CD14-positive monocyte (primary cell): ENCODE results near the gene USP6. TPM values are rescaled to one million over a fixed set of nuclear protein-coding genes. Genes with fewer than 3 reads are reported as not detected.
"Not testable (repeated sequence)": the region's sequence is repeated elsewhere in the genome, so short reads cannot be mapped to it uniquely, and the experiment has no call there.

Experiments
- DNase-seq, 3 donors: peaks; one replicate each; pipeline ENCODE4 v3.0.0-alpha.2; 2011 to 2022
- H2AFZ ChIP-seq: 2 replicates; pipeline ENCODE4 v1.6.0; 2012; ENCODE audit warnings: mild to moderate bottlenecking, low read depth, low read length, inconsistent platforms; ENCODE audit not compliant: insufficient read depth, poor library complexity, severe bottlenecking
- H3K27ac ChIP-seq, 2 donors: 1 replicate in 1 of 2; 2 replicates in 1 of 2; pipeline ENCODE4 v1.5.1; 2012 to 2013; ENCODE audit warnings: low read length in 2 of 2, control low read depth in 1 of 2, inconsistent platforms in 1 of 2, low read depth in 1 of 2, mild to moderate bottlenecking in 1 of 2
- H3K27me3 ChIP-seq, 2 donors: one replicate each; pipeline versions ENCODE4 v1.6.0 to v1.6.1; 2011 to 2013; ENCODE audit warnings: low read length in 2 of 2; ENCODE audit not compliant: control insufficient read depth in 2 of 2, insufficient read depth in 2 of 2
- H3K36me3 ChIP-seq, 2 donors: replicated peaks in 1 of 2; 1 replicate in 1 of 2; 2 replicates in 1 of 2; pipeline versions ENCODE4 v1.5.1 to v1.6.1; 2012 to 2013; ENCODE audit warnings: low read length in 2 of 2, control low read depth in 1 of 2, inconsistent platforms in 1 of 2, mild to moderate bottlenecking in 1 of 2; ENCODE audit not compliant: insufficient read depth in 2 of 2, control insufficient read depth in 1 of 2
- H3K4me1 ChIP-seq, 2 donors: 1 replicate in 1 of 2; 2 replicates in 1 of 2; pipeline versions ENCODE4 v1.5.1 to v1.6.1; 2012 to 2013; ENCODE audit warnings: low read length in 2 of 2, control low read depth in 1 of 2, inconsistent platforms in 1 of 2, mild to moderate bottlenecking in 1 of 2, moderate library complexity in 1 of 2; ENCODE audit not compliant: insufficient read depth in 2 of 2, control insufficient read depth in 1 of 2
- H3K4me2 ChIP-seq: replicated peaks from 2 replicates; pipeline ENCODE3; 2012; ENCODE audit warnings: low read length, moderate library complexity, mild to moderate bottlenecking; ENCODE audit not compliant: poor library complexity, severe bottlenecking; ENCODE audit errors: extremely low read depth
- H3K4me3 ChIP-seq, 3 experiments: fragments of 200-600 bp in 1 of 3; sonication (generic) in 1 of 3; replicated peaks in 1 of 3; 1 replicate in 2 of 3; 2 replicates in 1 of 3; pipeline ENCODE4 v1.5.1; 2011 to 2013; ENCODE audit warnings: low read length in 3 of 3, mild to moderate bottlenecking in 3 of 3, control low read depth in 2 of 3, low read depth in 2 of 3, inconsistent platforms in 1 of 3, moderate library complexity in 1 of 3
- H3K79me2 ChIP-seq: 2 replicates; pipeline ENCODE4 v1.6.0; 2012; ENCODE audit warnings: mild to moderate bottlenecking, control low read depth, inconsistent platforms, low read length, moderate library complexity; ENCODE audit not compliant: insufficient read depth
- H3K9ac ChIP-seq: 2 replicates; pipeline ENCODE4 v1.6.0; 2017; ENCODE audit warnings: low read length, mild to moderate bottlenecking; ENCODE audit not compliant: insufficient read depth, poor library complexity, severe bottlenecking
- H3K9me3 ChIP-seq, 2 donors: replicated peaks in 1 of 2; 1 replicate in 1 of 2; 2 replicates in 1 of 2; pipeline versions ENCODE4 v1.5.1 to v1.6.1; 2012 to 2013; ENCODE audit warnings: low read length in 2 of 2, control low read depth in 1 of 2; ENCODE audit not compliant: control insufficient read depth in 1 of 2, insufficient read depth in 1 of 2
- H4K20me1 ChIP-seq: 2 replicates; pipeline ENCODE4 v1.6.0; 2012; ENCODE audit warnings: mild to moderate bottlenecking, low read length, control low read depth, moderate library complexity; ENCODE audit not compliant: insufficient read depth
- H3K27ac Mint-ChIP-seq, 7 donors: one replicate each; pipeline ENCODE4 v1.8.0; 2020; ENCODE audit warnings: mild to moderate bottlenecking in 7 of 7, mixed read lengths in 7 of 7, moderate library complexity in 6 of 7, inconsistent platforms in 2 of 7
- H3K27me3 Mint-ChIP-seq, 3 donors: one replicate each; pipeline ENCODE4 v1.8.0; 2021 to 2022; ENCODE audit warnings: low read depth in 3 of 3, mild to moderate bottlenecking in 3 of 3, mixed read lengths in 3 of 3, moderate library complexity in 3 of 3, inconsistent platforms in 1 of 3
- H3K36me3 Mint-ChIP-seq, 2 donors: one replicate each; pipeline ENCODE4 v1.8.0; 2020; ENCODE audit warnings: mixed read lengths in 2 of 2, inconsistent platforms in 1 of 2, mild to moderate bottlenecking in 1 of 2
- H3K4me1 Mint-ChIP-seq: one replicate; pipeline ENCODE4 v1.8.0; 2020; ENCODE audit warnings: mild to moderate bottlenecking, mixed read lengths
- H3K4me3 Mint-ChIP-seq, 2 donors: one replicate each; pipeline ENCODE4 v1.8.0; 2020; ENCODE audit warnings: mild to moderate bottlenecking in 2 of 2, mixed read lengths in 2 of 2, moderate library complexity in 1 of 2
- H3K9me3 Mint-ChIP-seq, 7 donors: one replicate each; pipeline ENCODE4 v1.8.0; 2020 to 2022; ENCODE audit warnings: mixed read lengths in 7 of 7, mild to moderate bottlenecking in 6 of 7, moderate library complexity in 6 of 7, inconsistent platforms in 2 of 7
- CTCF ChIP-seq: fragments of 200-600 bp; IDR thresholded peaks from one replicate; pipeline ENCODE4 v1.8.0; 2022; ENCODE audit warnings: antibody characterized with exemption, mild to moderate bottlenecking
- WGBS: methylation state at CpG from one replicate; pipeline ENCODE4 v1.1.5; 2013; ENCODE audit warnings: missing lambda C conversion rate; ENCODE audit not compliant: insufficient coverage; 5-methylcytosine and 5-hydroxymethylcytosine counted together
- intact Hi-C, 2 donors: fragments of 100-400 bp; cut with micrococcal nuclease; formaldehyde crosslinking; loops; one replicate each; pipeline versions ENCODE4 v1.15.0 to v1.15.1; 2023
- polyA plus RNA-seq, 3 donors: library from polyadenylated mRNA; depleted of rRNA in 1 of 3; unstranded in 2 of 3; stranded (reverse) in 1 of 3; fragments of 300-500 nt in 2 of 3; fragments of >200 nt in 1 of 3; fragmentation: Illumina TruSeq in 2 of 3; gene quantifications; 1 replicate in 2 of 3; 2 replicates in 1 of 3; pipeline ENCODE4 v1.2.3, GENCODE V29; 2012 to 2021

USP6 gene
- polyA plus RNA-seq, 3 donors: 0.02 to 0.08 (median 0.02) TPM

DNA sequence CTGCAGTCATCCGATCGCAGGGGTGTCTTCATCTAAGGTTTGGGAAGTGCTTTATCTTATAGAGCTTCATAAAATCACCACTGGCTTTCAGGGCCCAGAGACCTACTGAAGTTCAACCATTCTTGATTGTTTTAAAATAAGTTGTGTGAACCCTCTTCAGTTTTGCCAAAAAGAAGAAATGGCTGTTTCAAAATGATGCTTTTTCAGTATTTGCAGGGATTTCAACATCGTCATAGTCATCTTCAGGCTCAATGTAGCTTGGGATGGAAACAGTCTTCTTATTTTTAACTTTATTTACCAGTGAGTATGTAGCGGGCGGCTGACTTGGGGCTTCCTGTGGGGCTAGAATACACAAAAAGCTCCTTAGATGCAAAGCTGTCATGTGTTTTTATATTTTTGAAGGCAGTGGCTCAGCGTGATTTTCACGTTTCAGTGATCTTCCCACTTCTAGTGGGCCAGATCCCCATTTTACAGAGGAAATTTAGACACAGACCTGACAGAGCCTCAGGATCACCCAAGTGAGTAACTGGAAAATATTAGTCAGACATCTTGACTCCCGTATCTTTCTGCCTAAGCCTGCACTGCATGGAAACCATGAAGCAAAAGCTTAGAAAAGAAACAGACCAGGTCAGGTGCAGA is 94.9 kb downstream of the USP6 start:
- Histone ChIP-seq H2AFZ (no peak overlapping the region), H3K36me3 (peaks cover 56 to 64% of the 10 kb centered on the region in 2 donors), H3K4me2 (peak overlapping the region; percentile 49)

GRCh38 chr17:5211458-5211857 is 95.6 kb downstream of the USP6 start:
- Histone ChIP-seq H3K9ac (no peak overlapping the region), H2AFZ (no peak overlapping the region), H3K27me3 (no peaks in the 10 kb centered on the region), H3K36me3 (peaks cover 60 to 71% of the 10 kb centered on the region in 2 donors), H3K4me3 (peak overlapping the region in 1 of 3 experiments; percentile 38), H3K9me3 (no peaks in the 10 kb centered on the region), H3K4me2 (peak overlapping the region; percentile 49), H3K27ac (peak overlapping the region; percentile 34 to 70), H4K20me1 (peaks cover 63% of the 10 kb centered on the region), H3K79me2 (peaks cover 4% of the 10 kb centered on the region), H3K4me1 (peaks cover 36 to 42% of the 10 kb centered on the region in 2 donors)
- H3K4me1 Mint-ChIP-seq: peaks cover 41% of the 10 kb centered on the region
- intact Hi-C loops: no loop called here
- 60% methylated on average over 1 of the region's 7 CpGs for WGBS
- H3K36me3 Mint-ChIP-seq: peaks cover 74 to 77% of the 10 kb centered on the region in 2 donors
- peak overlapping the region; percentile 60 to 85 (median 79) for H3K27ac Mint-ChIP-seq
- DNase-seq: peak in 2 of 3 donors; percentile 33 to 41
- peak overlapping the region in 1 of 2 donors; percentile 75 for H3K4me3 Mint-ChIP-seq
- TF ChIP-seq CTCF: no peak
- H3K9me3 Mint-ChIP-seq: no peaks in the 10 kb centered on the region
- H3K27me3 Mint-ChIP-seq: peaks cover 0 to 5% (median 0%) of the 10 kb centered on the region in 3 donors

More for the DNA sequence above, 94.9 kb downstream of the USP6 start:
- peak overlapping the region; percentile 40 to 85 (median 60) for H3K27ac Mint-ChIP-seq
- H3K4me3 Mint-ChIP-seq: peak overlapping the region in 1 of 2 donors; percentile 64
- 16% methylated on average over 4 of the region's 8 CpGs for WGBS
- Histone ChIP-seq H3K27ac (peak overlapping the region; percentile 34 to 70), H3K9me3 (no peaks in the 10 kb centered on the region), H3K9ac (peak overlapping the region; percentile 12), H3K27me3 (no peaks in the 10 kb centered on the region), H3K79me2 (peaks cover 4% of the 10 kb centered on the region), H4K20me1 (peaks cover 55% of the 10 kb centered on the region), H3K4me1 (peaks cover 36 to 42% of the 10 kb centered on the region in 2 donors), H3K4me3 (peak overlapping the region in 1 of 3 experiments; percentile 38)
- intact Hi-C loops: no loop called here
- no peaks in the 10 kb centered on the region for H3K9me3 Mint-ChIP-seq
- no peak for DNase-seq
- peaks cover 0 to 5% (median 0%) of the 10 kb centered on the region in 3 donors for H3K27me3 Mint-ChIP-seq
- peaks cover 41% of the 10 kb centered on the region for H3K4me1 Mint-ChIP-seq
- peaks cover 70% of the 10 kb centered on the region in 2 donors for H3K36me3 Mint-ChIP-seq
- TF ChIP-seq CTCF: no peak

GRCh38 chr17:5217562-5217961 is 101.7 kb downstream of the USP6 start:
- H3K4me1 ChIP-seq: peaks cover 24 to 34% of the 10 kb centered on the region in 2 donors
- not testable (repeated sequence) for H3K4me3 ChIP-seq

More at GRCh38 chr17:5217562-5217961, 101.7 kb downstream of the USP6 start:
- no CpG with 5 or more reads among the region's 5 CpGs for WGBS
- peaks cover 72% of the 10 kb centered on the region for H4K20me1 ChIP-seq
- H3K27me3 Mint-ChIP-seq, DNase-seq, H3K4me3 Mint-ChIP-seq, intact Hi-C loops, H3K27me3 ChIP-seq, H3K4me2 ChIP-seq, H2AFZ ChIP-seq, H3K79me2 ChIP-seq, H3K9me3 Mint-ChIP-seq, H3K9me3 ChIP-seq, H3K27ac Mint-ChIP-seq, H3K9ac ChIP-seq, H3K27ac ChIP-seq: not testable (repeated sequence)
- H3K4me1 Mint-ChIP-seq: peaks cover 27% of the 10 kb centered on the region
- peaks cover 74 to 93% of the 10 kb centered on the region in 2 donors for H3K36me3 ChIP-seq
- peaks cover 70 to 100% of the 10 kb centered on the region in 2 donors for H3K36me3 Mint-ChIP-seq
